OCI-M1 (cell line): ENCODE measurements around the gene TECPR1.

ENCODE experiments used
- DNase-seq: peaks from one replicate; lab custom pipeline; 2025; lab: John Stamatoyannopoulos, UW

The TECPR1 gene, protein sequence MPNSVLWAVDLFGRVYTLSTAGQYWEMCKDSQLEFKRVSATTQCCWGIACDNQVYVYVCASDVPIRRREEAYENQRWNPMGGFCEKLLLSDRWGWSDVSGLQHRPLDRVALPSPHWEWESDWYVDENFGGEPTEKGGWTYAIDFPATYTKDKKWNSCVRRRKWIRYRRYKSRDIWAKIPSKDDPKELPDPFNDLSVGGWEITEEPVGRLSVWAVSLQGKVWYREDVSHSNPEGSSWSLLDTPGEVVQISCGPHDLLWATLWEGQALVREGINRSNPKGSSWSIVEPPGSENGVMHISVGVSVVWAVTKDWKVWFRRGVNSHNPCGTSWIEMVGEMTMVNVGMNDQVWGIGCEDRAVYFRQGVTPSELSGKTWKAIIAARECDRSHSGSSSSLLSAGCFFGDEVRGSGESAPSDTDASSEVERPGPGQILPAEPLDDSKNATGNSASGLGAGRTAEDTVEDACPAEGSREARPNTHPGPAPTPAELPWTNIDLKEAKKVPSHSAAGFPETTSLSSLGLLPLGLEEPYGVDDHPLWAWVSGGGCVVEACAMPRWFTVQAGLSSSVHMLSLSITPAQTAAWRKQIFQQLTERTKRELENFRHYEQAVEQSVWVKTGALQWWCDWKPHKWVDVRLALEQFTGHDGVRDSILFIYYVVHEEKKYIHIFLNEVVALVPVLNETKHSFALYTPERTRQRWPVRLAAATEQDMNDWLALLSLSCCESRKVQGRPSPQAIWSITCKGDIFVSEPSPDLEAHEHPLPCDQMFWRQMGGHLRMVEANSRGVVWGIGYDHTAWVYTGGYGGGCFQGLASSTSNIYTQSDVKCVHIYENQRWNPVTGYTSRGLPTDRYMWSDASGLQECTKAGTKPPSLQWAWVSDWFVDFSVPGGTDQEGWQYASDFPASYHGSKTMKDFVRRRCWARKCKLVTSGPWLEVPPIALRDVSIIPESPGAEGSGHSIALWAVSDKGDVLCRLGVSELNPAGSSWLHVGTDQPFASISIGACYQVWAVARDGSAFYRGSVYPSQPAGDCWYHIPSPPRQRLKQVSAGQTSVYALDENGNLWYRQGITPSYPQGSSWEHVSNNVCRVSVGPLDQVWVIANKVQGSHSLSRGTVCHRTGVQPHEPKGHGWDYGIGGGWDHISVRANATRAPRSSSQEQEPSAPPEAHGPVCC

DNA sequence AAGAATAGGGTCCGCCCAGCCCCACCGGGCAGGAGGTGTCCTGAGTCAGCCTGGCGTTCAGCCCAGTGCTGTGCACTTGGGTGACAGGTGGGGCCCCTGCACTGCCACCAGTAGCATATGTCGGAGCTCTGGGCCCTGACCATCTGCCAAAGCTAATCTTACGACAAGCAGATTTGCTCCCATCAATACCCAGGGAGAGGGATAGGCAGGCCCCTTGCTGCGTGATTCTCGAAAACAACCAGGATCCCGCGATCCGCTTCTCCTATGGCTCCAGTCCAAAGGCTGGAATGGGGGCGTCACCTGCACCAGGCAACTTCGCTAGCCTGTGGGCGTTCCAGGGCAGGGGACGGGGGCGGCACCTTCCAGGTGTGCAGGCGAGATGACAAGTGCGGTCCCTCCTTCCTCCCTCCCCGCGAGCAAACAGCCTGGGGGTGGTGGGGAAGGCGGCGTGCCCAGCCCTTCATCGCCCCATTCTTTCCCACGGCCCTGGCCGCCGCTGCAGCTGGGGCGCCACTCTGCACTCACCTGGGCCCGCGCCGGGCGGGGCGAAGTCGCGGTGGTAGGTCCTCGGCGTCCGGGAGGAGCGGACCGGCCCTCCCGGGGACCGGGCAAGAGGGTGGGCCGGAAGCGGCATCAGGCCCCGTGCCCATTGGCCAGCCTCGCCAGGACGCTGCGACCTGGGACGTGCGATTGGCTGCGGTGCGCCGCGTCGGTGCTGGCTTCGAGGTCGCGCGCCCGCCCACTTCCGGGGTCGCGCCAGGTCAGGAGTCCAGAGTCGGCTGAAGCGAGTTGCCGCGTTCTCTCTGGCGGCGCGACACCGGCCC lies at the start of gene TECPR1:
TSS of gene TECPR1 (minus strand) at position 632 of the 824 bp plus-strand sequence. CDS start 6,086 bp downstream, outside the sequence.
- peak; percentile 98 for DNase-seq

DNA sequence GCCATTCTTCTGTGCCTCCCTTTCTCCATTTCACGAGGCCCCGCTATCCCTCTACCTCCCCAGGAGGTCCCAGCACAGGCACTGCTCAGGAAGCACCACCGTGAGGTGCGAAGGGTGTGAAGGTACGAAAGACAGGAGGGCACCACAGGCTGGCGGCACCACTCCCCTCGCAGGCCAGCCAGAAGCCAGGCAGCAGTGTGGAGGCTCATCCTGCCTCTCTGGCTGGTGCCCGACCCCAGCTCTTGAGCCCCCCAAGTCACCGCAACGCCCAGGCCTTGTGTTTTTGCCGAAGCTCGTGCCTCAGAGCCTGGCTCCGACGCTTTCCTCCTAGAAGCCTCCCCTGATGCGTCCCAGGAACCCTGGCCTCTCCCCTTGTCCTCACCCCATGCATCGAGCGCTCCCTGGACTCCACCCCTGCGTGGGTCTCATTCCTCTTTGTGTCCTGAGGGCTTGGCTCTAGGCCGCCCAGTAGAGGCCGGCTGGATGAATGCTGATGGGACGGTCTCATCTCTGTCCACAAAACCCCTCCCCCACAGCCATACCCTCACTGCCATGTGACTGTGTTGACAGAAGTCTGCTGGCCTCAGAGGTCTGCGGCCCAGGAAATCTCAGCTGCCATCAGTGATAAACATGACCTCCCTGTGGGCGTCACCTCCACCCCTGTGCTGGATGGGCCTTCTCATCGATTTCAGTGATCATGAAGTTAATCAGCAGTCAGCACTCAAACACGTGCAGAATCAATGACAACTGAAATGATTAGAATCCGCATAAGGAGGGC lies 48.8 kb upstream of the TECPR1 start:
- peak; percentile 89 for DNase-seq

DNA sequence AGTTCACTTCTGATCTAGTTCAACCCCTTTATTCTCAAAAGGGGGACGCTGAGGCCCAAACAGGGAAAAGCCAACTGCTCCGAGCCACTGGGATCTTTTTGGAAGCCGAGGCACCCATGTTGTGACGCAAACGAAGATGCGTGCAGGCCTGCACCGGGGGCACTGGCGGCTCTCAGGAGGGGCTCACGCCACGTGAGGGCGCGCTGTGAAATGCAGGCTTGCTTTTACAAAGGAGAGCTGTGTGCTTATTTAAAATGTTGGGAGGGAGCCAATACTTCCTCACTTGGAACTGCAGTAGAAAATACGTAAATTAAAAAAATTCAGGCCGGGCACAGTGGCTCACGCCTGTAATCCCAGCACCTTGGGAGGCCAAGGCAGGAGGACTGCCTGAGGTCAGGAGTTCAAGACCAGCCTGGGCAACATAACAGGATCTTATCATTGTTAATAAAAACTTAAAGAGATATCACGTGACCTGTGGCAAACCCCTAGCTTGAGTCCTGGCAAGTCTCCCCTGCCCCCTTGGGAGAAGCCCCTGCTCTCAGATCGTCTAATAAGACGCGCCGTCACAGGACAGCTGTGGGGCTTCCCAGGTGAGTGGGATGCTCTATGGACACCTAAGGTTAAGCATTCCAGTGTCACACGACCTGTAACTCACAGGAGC lies 45.7 kb upstream of the TECPR1 start:
- DNase-seq = no peak

DNA sequence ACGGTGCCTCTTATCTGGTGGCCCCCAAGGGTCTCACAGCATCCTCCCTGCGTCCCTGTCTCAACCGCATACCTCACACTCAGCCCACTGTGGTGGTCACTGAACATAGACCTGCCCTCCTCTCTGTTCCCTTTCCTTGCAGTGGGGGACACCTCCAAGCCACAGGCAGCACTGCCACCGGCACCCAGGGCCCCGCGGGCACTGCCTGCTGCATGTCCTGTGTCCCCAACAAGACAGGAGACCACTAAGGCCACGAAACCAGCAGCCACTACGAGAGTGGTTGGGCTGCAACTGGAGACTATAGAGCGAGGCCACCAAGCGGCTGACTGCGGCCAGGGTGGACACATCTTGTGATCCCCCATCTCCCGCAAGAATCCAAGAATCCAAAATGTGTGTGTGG lies 44.8 kb upstream of the TECPR1 start:
- DNase-seq = no peak

DNA sequence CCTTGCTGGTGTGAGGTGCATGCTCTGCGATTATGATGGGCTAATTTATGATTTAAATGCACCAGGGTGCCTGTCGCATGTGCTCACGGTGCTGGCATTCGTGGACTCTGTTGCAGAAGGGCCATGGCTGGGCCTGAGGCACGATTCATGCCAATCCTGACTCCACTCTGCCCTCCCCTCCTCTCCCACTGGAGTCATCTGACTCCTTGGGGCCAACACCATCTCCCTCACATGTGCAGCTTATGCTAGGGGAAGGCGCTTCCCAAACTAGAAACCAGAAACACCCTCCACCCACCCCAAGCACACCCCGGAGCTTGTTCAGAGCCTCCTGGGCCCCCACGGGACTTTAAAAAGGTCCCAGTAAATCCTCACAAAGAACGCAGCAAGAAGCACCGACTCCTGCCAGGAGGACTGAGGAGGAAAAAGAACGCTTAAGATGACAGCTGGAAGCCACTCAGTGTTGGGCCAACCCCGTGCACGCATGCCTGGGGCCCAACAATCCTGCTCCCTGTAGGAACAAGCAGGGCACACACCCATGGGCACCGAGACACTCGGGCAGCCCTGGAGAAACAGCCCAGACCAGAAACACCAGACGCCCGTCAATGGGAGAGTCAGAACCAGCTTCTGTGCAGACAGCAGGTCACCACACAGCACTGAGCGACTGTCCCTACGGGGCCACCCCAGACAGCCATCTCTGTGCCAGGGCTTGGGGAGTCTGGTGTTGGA lies 43.6 kb upstream of the TECPR1 start:
- no peak for DNase-seq

DNA sequence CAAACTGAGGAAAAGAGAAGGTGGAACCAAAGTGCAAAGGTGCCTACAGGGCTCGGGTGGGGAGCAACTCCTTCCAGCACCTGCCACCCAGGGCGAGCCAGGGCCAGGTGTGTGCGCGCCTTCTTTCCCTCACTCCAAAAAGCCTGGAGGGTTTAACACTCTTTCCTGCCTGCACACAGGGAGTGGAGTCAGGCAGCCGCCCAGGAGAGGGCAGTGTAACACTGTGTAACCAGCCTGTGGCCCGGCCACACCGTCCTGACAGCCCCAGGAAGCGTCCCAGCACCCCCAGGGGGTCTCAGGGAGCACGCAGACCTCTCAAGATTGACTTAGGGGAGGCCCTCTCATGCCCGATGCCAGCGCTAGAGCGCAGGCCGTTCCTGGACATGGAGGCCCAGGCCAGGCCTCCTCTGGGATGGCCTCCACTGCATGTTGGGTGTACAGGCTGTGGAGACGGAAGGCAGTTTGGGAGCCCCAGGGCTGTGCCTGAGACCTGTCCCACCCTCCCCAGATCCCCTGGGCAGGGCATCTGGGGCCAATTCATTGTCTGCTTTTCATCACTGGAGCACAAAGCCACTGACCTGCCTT lies 42.9 kb upstream of the TECPR1 start:
- DNase-seq = peak; percentile 77

DNA sequence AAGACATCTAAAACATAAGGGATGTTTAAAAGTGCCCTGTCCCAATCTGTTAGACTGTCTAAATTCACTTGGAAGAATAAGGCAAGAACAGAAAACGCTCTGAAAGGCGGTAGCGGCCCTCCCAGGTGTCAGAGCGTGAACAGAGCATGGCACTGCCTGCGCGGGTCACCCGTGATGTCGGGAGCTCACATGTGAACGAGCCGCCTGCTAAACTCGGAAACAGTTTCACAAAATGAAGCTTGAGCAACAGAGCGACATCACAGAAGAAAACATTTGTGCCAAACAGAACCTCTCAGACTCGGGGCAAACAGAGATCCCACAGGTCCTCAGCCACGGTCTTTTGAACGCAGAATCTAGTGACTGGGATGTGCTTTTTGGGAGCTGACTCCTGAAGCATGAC lies 42.3 kb upstream of the TECPR1 start:
- DNase-seq = no peak

DNA sequence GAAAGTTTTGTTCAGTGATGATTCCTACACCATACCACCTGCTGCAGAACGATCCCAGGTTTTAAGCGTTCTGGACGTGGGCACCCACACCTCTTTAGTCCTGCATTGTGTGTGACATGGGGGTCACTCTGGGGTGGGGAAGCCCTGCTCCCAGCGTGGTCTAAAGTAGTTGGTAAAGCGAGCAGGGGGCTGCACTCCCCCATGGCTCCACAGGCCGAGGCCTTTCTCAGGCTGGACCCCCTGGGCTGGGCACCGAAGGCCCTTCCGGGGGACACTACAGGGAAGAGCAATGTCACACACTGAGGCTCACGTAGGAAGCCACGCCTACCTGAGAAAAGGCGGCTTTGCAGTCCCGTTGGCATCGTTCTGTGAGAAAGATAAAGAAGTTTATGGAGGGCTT lies 41.7 kb upstream of the TECPR1 start:
- no peak for DNase-seq

DNA sequence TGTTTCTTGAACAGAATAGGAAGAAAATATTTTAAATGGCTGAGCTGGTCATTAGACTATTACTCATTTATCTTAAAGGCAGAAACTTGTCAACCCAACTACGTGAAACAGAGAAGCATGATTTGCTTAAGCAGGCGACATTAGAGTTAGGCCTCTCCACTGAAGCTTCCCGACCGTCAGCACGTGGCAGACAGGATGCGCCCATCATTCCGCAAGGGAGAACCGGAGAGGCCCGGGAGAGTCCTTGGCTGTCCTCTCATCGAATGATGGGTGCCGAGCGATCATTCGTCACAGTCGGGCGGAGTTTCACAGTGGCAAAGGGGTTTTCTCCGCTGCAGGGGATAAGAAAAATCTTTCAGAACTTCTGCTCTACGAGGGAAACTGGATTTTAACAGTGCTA lies 41.2 kb upstream of the TECPR1 start:
- DNase-seq = no peak

DNA sequence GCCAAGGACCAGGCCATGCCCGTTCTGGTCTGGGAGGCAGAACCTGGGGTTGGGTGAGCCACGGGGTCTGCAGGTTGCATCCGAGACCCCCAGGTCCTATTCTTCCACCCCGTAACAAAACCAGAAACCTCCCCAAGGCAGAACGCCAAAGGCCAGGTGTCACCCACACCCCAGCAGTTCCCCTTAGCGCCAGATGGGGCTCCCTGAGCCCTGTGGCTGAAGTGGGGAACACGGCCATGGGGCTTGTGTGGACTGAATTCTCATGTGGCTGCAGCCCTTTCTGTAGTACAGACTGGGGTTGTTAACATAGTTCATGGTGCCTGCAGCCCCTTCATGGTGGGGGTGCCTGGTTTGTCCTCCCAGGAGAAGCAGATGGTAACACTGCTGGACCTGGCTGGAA lies 39.7 kb upstream of the TECPR1 start:
- DNase-seq = no peak

DNA sequence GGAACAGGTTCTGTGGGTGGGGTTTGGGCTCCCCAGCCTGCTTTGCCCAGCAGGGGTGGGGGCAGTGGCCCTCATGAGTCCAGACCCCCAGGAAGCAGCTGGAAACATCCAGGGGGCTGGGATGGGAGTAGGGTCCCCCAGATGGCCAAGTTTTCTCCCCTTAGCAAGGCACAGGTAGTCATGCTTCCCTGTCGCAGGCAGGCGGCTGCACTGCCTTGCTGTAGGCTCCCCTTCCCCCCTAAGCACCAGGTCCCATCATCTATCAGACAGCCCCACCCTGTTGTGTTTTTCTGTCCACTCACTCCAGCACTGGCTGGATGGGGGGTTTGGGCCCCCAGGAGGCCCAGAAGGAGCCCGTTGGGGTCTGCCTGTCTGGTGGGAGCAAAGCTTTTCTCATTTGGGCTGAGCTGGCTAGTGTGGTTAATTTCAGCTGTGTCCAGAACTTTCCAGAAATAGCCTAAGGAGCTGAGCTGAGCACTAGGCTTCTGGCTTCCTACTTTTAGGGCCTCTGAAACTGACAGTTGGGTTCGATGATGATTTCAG lies 37.4 kb upstream of the TECPR1 start:
- no peak for DNase-seq

DNA sequence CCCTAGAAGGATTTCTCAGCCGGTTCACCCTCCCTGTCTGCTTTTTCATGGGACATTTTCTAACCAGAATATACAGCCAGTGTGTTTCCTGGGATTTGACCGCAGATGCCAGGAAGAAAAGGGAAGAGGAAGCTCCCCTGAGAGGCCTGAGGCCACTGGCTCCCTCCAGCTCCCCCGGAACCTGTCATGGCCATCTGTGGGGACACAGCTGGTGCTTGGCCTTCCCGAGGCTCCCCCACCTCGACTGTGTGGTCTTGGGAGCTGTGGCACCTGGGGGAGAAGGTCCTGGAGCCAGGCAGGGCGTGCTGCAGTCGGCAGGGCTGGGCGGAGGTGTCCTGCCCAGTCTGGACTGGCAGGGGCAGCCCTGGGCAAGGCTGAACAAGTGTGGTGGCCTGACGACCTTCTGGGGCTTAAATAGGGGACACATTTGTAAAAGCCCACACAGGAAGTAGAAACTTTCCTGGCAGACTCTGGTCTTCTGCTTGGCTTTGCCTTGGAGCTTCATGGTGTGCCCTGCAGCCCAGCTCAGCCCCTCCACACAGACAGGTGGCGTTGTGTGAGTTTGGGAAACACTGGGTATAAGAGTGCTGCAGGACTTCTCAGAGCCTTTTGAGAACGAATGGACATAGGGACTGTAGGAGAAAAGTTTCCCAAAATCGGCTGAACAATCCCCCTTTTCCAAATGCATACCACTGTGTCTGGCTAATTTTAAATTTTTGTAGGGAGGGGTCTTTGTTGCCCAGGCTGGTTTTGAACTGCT lies 36.2 kb upstream of the TECPR1 start:
- no peak for DNase-seq

DNA sequence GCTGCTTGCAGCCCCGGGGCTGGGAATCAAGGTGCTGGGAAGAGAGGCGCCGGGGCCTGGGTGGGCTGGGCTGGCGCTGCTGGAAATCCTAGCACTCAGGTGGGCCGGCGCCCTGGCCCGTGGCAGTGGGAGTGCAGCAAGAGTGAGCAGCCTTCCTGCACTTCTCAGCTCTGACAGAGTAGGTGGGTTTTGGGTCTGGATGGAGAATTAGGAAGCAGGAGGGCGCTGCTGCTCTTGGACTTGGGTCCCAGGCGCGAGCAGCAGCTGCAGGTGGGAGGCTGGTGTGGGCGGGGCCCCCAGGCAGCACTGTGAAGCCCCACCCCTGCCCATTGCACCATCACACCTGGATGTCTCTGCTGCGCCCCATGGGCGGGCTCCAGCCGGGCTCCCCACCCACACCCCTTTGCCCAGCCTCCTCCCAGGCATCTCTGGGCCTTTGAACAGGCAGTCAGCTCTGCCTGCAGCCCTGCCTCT lies 35.5 kb upstream of the TECPR1 start:
- no peak for DNase-seq

DNA sequence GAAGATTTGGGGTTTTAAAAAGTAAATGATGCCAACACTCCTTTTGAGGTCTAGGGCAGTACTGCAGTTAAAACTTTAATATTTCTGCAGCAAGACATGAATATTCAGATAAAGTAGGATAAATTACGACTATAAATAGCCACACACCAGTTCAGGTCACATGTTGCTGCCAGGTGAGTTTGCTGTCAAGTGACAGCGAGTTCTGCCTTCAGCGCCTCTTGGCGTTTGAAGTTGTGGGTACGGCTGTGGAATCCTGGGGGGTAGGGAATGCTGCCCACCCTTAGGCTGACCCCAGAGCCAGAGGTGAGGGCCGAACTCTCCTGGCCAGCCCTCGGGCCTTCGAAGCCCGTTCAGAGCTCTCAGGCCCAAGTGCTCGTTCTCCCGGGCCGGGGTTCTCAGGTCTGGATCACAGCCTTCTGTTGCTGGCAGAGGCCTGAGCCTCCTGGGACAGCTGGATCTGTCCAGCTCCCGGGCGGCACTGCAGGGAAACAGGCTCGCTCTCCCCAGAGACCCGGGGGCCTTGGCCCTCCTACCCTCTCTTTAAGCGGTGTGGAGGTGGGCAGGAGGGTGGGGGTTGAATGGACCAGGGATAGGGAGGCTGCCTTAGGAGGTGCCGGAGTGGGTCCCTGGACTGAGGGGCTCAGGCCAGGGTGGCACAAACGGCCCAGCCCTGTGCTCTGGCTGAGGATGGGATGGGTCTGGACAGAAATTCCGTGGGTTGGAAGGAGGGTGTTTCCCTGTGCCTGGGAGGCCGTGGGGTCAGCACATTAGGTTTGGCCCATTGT lies 34.9 kb upstream of the TECPR1 start:
- no peak for DNase-seq

DNA sequence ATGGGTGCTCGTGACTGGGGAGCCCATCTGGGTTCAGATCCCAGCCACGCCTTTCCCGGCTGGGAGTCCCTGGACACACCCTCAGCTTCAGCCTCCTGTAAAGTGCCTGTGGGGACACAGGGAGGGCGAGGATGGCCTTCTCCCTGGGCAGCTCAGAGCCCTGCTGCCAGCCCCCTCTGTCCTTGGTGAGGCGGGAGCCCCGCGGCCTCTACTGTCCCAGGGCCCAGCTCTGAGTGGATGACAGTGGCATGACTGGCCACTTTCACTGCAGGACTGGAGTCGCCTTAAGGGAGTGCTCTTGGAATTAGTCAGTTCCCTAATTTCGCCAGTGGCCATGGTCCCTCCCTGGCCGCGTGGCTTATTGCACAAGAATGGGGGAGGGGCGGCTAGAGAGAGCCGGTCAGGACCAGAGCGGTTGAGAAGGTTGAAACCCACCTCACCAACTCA lies 34.1 kb upstream of the TECPR1 start:
- DNase-seq = peak; percentile 54

DNA sequence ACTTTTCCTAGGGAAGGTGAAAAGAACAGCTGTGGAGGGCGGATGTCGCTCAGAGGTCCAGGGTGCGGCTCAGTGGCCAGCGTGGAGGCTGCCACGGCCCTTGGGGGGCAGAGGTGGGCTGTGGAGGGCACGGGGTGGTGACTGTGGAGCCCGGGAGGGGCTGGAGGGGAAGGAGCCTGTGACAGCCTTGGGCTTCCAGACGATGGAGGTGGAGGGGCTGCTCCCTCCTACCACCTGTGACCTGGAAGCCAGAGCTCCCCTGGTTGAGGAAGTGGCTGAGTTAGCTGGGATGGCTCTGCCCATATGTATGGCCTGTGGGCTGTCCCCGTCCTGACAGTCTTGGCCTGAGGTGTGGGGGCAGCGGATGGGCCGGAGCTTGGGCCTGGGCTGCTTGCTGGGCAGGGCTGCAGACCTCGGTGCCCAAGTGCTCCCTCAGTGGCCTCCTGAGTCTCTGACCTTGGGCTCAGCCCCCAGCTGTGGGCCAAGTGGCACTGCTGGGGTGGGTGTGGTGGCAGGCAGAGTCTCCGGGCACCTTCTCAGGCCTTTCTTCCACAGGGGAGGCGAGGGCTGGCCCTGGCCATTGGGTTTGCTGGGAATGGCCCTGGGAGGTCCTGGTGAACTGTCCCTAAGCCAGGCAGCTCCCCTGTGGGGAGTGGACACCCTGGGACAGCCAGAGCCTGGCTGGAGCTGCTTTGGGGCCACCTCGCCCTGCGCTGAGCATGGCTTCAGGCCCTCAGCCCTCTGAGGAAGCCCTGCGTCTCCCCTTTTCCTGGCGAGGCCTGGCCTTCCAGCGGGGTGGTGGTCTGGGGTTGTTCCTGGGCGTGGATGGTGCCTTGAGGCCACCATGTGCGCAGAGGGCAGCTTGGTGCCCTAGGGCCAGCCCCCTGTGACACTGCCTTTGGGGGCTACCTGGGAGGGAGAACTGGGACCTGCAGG lies 33.4 kb upstream of the TECPR1 start:
- no peak for DNase-seq
